DMS153 treated with DMSO at 0.1 percent for 48 hours (cell line): ENCODE results near the gene FLNA.
"Not testable (repeated sequence)": the region's sequence is repeated elsewhere in the genome, so short reads cannot be mapped to it uniquely, and the experiment has no call there.

Source experiments
- DNase-seq: peaks from one replicate; lab custom pipeline; 2025; ENCODE audit not compliant: unreplicated experiment; lab: John Stamatoyannopoulos, UW

Gene FLNA

GRCh38 chrX:154359362-154360154, 14.9 kb downstream of the FLNA start:
- DNase-seq, result no peak

GRCh38 chrX:154358829-154359228, 15.6 kb downstream of the FLNA start:
- no peak for DNase-seq

- no peak for DNase-seq
Observed at GRCh38 chrX:154358011-154358410, 16.4 kb downstream of the FLNA start.

- DNase-seq, result no peak
Observed at GRCh38 chrX:154357205-154357604, 17.2 kb downstream of the FLNA start.

GRCh38 chrX:154356596-154356995, 17.8 kb downstream of the FLNA start:
- DNase-seq, result no peak

- no peak for DNase-seq
Observed at GRCh38 chrX:154355776-154356140, 18.7 kb downstream of the FLNA start.

- DNase-seq, result no peak
Observed at GRCh38 chrX:154355094-154355775, 19.2 kb downstream of the FLNA start.

GRCh38 chrX:154354516-154354915, 19.9 kb downstream of the FLNA start:
- no peak for DNase-seq

- DNase-seq, result no peak
Observed at GRCh38 chrX:154354013-154354412, 20.4 kb downstream of the FLNA start.

- no peak for DNase-seq
Observed at GRCh38 chrX:154353172-154353843, 21.1 kb downstream of the FLNA start.

- no peak for DNase-seq
Observed at GRCh38 chrX:154352466-154352865, 22.0 kb downstream of the FLNA start.

GRCh38 chrX:154352012-154352401, 22.4 kb downstream of the FLNA start:
- DNase-seq, result no peak

GRCh38 chrX:154351183-154352011, 23.0 kb downstream of the FLNA start:
- DNase-seq, result no peak

GRCh38 chrX:154350429-154351182, 23.8 kb downstream of the FLNA start:
- no peak for DNase-seq

- DNase-seq, result no peak
Observed at GRCh38 chrX:154349979-154350378, 24.5 kb downstream of the FLNA start.

GRCh38 chrX:154349359-154349935, 25.0 kb downstream of the FLNA start:
- no peak for DNase-seq

GRCh38 chrX:154348646-154349358, 25.6 kb downstream of the FLNA start:
- no peak for DNase-seq

GRCh38 chrX:154348114-154348531, 26.3 kb downstream of the FLNA start:
- DNase-seq, result no peak

- not testable (repeated sequence) for DNase-seq
Observed at GRCh38 chrX:154343620-154344019, 30.8 kb downstream of the FLNA start.
